Endothelial cell of umbilical vein (primary cell): ENCODE data around the gene ASIC5. TPM values are rescaled to one million over a fixed set of nuclear protein-coding genes. Genes with fewer than 3 reads are reported as not detected.

Experiments used
- Bru-seq: library from RNA; stranded (reverse); fragments of 400-500 nt; gene quantifications from one replicate; lab custom pipeline; 2021; lab: Mats Ljungman, UMichigan
- BruChase-seq, 2 experiments: library from RNA; stranded (reverse); fragments of 400-500 nt; gene quantifications; one replicate each; lab custom pipeline; 2021; lab: Mats Ljungman, UMichigan
- BruUV-seq: library from RNA; stranded (reverse); fragments of 400-500 nt; replicated peaks from 2 replicates; lab custom pipeline; 2021; lab: Mats Ljungman, UMichigan
- CTCF ChIA-PET: fragments of 300-600, 350-600 bp; sonication (Branson Sonifier 250); formaldehyde crosslinking; loops from one replicate; lab custom pipeline; 2021; ENCODE audit warnings: antibody characterized with exemption, inconsistent platforms; lab: Charles Lee
- POLR2A ChIA-PET: fragments of 300-600, 350-600 bp; sonication (Branson Sonifier 250); formaldehyde crosslinking; loops from one replicate; lab custom pipeline; 2021; ENCODE audit warnings: antibody characterized with exemption, inconsistent platforms; lab: Charles Lee
- DNase-seq: peaks from one replicate; pipeline ENCODE4 v3.0.0-alpha.2; 2011; ENCODE audit warnings: low read depth, low spot score
- FAIRE-seq: peaks from 2 replicates; lab custom pipeline; 2011; peaks lifted over from hg19 to GRCh38; lab: Jason Lieb, UNC
- H2AFZ ChIP-seq: 2 replicates; pipeline ENCODE4 v1.6.0; 2012; ENCODE audit warnings: low read depth, low read length, control low read depth, inconsistent platforms
- H3K27ac ChIP-seq: 2 replicates; pipeline ENCODE4 v1.5.1; 2011; ENCODE audit warnings: low read depth, mild to moderate bottlenecking, control low read depth, low read length, moderate library complexity; ENCODE audit not compliant: insufficient read depth
- H3K27me3 ChIP-seq, 2 experiments: 2 replicates each; pipeline versions ENCODE4 v1.6.0 to v1.6.1; 2011; ENCODE audit warnings: low read length in 2 of 2, mixed read lengths in 1 of 2; ENCODE audit not compliant: control insufficient read depth in 2 of 2, insufficient read depth in 2 of 2
- H3K36me3 ChIP-seq, 2 experiments: 2 replicates in 1 of 2; 3 replicates in 1 of 2; pipeline ENCODE4 v1.5.1; 2011; ENCODE audit warnings: low read length in 2 of 2, mild to moderate bottlenecking in 1 of 2, moderate library complexity in 1 of 2; ENCODE audit not compliant: control insufficient read depth in 2 of 2, insufficient read depth in 2 of 2; ENCODE audit errors: extremely low read depth in 1 of 2
- H3K4me1 ChIP-seq: 3 replicates; pipeline ENCODE4 v1.5.1; 2011; ENCODE audit warnings: mild to moderate bottlenecking, low read length; ENCODE audit not compliant: control insufficient read depth, insufficient read depth; ENCODE audit errors: extremely low read depth
- H3K4me2 ChIP-seq: 2 replicates; pipeline ENCODE4 v1.6.1; 2011; ENCODE audit warnings: low read length, control low read depth, mixed read lengths; ENCODE audit not compliant: insufficient read depth
- H3K4me3 ChIP-seq, 3 experiments: fragments of 200-600 bp in 1 of 3; sonication (generic), shearing (Covaris generic) in 1 of 3; replicated peaks in 1 of 3; 2 replicates each; pipeline ENCODE4 v1.5.1; 2011 to 2016; ENCODE audit warnings: control low read depth in 3 of 3, low read length in 3 of 3, mild to moderate bottlenecking in 2 of 3, inconsistent platforms in 1 of 3, low read depth in 1 of 3, moderate library complexity in 1 of 3; ENCODE audit not compliant: insufficient read depth in 1 of 3
- H3K79me2 ChIP-seq: 2 replicates; pipeline ENCODE4 v1.6.0; 2012; ENCODE audit warnings: low read length, inconsistent platforms; ENCODE audit not compliant: control insufficient read depth, insufficient read depth
- H3K9ac ChIP-seq: replicated peaks from 2 replicates; pipeline ENCODE3; 2011; ENCODE audit warnings: low read length, control low read depth; ENCODE audit not compliant: insufficient read depth; ENCODE audit errors: extremely low read depth
- H3K9me1 ChIP-seq: replicated peaks from 3 replicates; pipeline ENCODE4 v1.6.0; 2011; ENCODE audit warnings: mild to moderate bottlenecking, low read length; ENCODE audit not compliant: control insufficient read depth, insufficient read depth; ENCODE audit errors: extremely low read depth
- H3K9me3 ChIP-seq: replicated peaks from 2 replicates; pipeline ENCODE4 v1.5.1; 2012; ENCODE audit warnings: low read length, inconsistent platforms; ENCODE audit not compliant: control insufficient read depth, insufficient read depth
- H4K20me1 ChIP-seq: replicated peaks from 2 replicates; pipeline ENCODE3; 2011; ENCODE audit warnings: mild to moderate bottlenecking, low read length; ENCODE audit not compliant: control insufficient read depth, insufficient read depth; ENCODE audit errors: extremely low read depth
- CTCF ChIP-seq, 2 donors: IDR thresholded peaks; 1 replicate in 1 of 2; 2 replicates in 1 of 2; pipeline ENCODE4 v1.5.1; 2011; ENCODE audit warnings: low read length in 2 of 2, mild to moderate bottlenecking in 2 of 2, moderate library complexity in 2 of 2, control low read depth in 1 of 2, inconsistent platforms in 1 of 2, low read depth in 1 of 2; ENCODE audit not compliant: insufficient read depth in 1 of 2; ENCODE audit errors: extremely low read depth in 1 of 2
- EZH2 ChIP-seq: IDR thresholded peaks from 2 replicates; pipeline ENCODE4 v1.6.1; 2012; ENCODE audit warnings: borderline replicate concordance, low read depth, mild to moderate bottlenecking, moderate library complexity, low read length, inconsistent platforms; ENCODE audit not compliant: severe bottlenecking
- FOS ChIP-seq: IDR thresholded peaks from 2 replicates; pipeline ENCODE4 v1.6.1; 2011; ENCODE audit warnings: mild to moderate bottlenecking, low read length, moderate library complexity, borderline replicate concordance; ENCODE audit not compliant: insufficient read depth
- GATA2 ChIP-seq: IDR thresholded peaks from 2 replicates; pipeline ENCODE4 v1.7.0; 2011; ENCODE audit warnings: low read depth, mild to moderate bottlenecking, moderate library complexity, mixed read lengths, low read length; ENCODE audit not compliant: insufficient read length, insufficient read depth
- JUN ChIP-seq: IDR thresholded peaks from 2 replicates; pipeline ENCODE4 v1.6.1; 2011; ENCODE audit warnings: borderline replicate concordance, low read depth; ENCODE audit not compliant: insufficient read length, insufficient read depth
- MYC ChIP-seq: IDR thresholded peaks from one replicate; pipeline ENCODE4 v1.6.1; 2011; ENCODE audit warnings: mild to moderate bottlenecking, low read depth, low read length
- POLR2A ChIP-seq: IDR thresholded peaks from 2 replicates; pipeline ENCODE4 v1.6.1; 2012; ENCODE audit warnings: low read depth, mild to moderate bottlenecking, control low read depth, low read length
- POLR2AphosphoS5 ChIP-seq: IDR thresholded peaks from 2 replicates; pipeline ENCODE4 v1.6.1; 2012; ENCODE audit warnings: low read depth, mild to moderate bottlenecking, control low read depth, low read length, moderate library complexity; ENCODE audit not compliant: insufficient read depth
- dilution Hi-C: fragments of 300-500 bp; cut with MboI; formaldehyde crosslinking; loops from one replicate; pipeline ENCODE4 v1.15.0; 2019; ENCODE audit warnings: low sequenced_read_pairs; ENCODE audit not compliant: extremely low pct_ligation_motif_present
- intact Hi-C: fragments of 100-400 bp; cut with micrococcal nuclease; formaldehyde crosslinking; loops from one replicate; pipeline ENCODE4 v1.10.0; 2022
- long read RNA-seq: library from polyadenylated mRNA; stranded (forward); transcript quantifications from one replicate; pipeline ENCODE4 v2.0.0, GENCODE V29; 2021
- polyA minus RNA-seq, 3 experiments: library from RNA; depleted of rRNA, polyadenylated mRNA; stranded (reverse); fragments of >200 nt; gene quantifications; 1 replicate in 1 of 3; 2 replicates in 2 of 3; pipeline ENCODE4 v1.2.3, GENCODE V29; 2011
- polyA plus RNA-seq, 4 experiments: library from polyadenylated mRNA; depleted of rRNA in 3 of 4; stranded (reverse) in 3 of 4; unstranded in 1 of 4; fragments of >200 nt; gene quantifications; 2 replicates each; pipeline versions ENCODE4 v1.2.1 to v1.2.3, GENCODE V29; 2011 to 2012; ENCODE audit warnings: missing spikeins in 1 of 4
- total RNA-seq: library from RNA; stranded (reverse); gene quantifications from 2 replicates; pipeline ENCODE4 v1.2.3, GENCODE V29; 2021
- TF ChIP-seq, protein P1 (sequence below): IDR thresholded peaks from 2 replicates; pipeline ENCODE4 v1.6.1; 2011; ENCODE audit not compliant: insufficient read depth, insufficient read length

ASIC5 gene, protein sequence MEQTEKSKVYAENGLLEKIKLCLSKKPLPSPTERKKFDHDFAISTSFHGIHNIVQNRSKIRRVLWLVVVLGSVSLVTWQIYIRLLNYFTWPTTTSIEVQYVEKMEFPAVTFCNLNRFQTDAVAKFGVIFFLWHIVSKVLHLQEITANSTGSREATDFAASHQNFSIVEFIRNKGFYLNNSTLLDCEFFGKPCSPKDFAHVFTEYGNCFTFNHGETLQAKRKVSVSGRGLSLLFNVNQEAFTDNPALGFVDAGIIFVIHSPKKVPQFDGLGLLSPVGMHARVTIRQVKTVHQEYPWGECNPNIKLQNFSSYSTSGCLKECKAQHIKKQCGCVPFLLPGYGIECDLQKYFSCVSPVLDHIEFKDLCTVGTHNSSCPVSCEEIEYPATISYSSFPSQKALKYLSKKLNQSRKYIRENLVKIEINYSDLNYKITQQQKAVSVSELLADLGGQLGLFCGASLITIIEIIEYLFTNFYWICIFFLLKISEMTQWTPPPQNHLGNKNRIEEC
- total RNA-seq (not detected in 2 replicates), polyA plus RNA-seq (not detected in 2 replicates), polyA minus RNA-seq (not detected in 2 replicates), Bru-seq, nascent RNA (not detected), BruChase-seq, experiment 1, labeled RNA remaining after a 6-hour chase (not detected), BruChase-seq, experiment 2, labeled RNA remaining after a 2-hour chase (not detected)
- not detected in 2 replicates for polyA plus RNA-seq (2011; cell fraction: cytosol; rRNA removed)
- not detected in 2 replicates for polyA plus RNA-seq (2011; cell fraction: nucleus; rRNA removed)
- polyA plus RNA-seq (2012): not detected in 2 replicates
- polyA minus RNA-seq (2011; cell fraction: cytosol; rRNA and poly(A)+ RNA removed): not detected
- polyA minus RNA-seq (2011; cell fraction: nucleus; rRNA and poly(A)+ RNA removed): not detected in 2 replicates
- long read RNA-seq: 0 reads

DNA sequence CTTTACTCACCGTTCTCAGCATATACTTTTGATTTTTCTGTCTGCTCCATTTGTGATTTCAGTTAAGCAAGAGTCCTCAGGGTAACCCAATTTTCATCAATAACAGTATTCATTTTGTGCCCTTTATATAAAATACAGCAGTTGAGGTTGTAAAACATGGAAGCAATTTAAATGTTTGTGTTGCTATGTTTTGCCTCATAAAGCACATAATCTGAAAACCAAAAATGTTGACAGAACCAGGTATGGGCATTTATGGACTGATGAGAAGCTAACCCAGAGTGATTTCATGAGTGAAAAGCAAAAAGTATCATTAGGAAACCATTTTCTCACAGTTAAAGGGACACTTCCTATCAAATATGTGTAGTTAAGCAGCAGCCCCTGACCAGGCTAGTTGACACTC, at the start of gene ASIC5:
TSS of gene ASIC5 (minus strand) at position 101 of the 400 bp plus-strand sequence. CDS start at position 50, 51 bp downstream.
- no peak within 1 kb of the TSS for H3K9ac ChIP-seq
- no peak within 1 kb of the TSS for H3K4me2 ChIP-seq
- BruUV-seq: no TSS peak
- POLR2A ChIA-PET: no interaction called here
- no peaks in the 10 kb centered on the region for H4K20me1 ChIP-seq
- no peaks in the 10 kb centered on the region for H3K27me3 ChIP-seq
- no peaks in the 10 kb centered on the region for H3K79me2 ChIP-seq
- H3K9me3 ChIP-seq: no peaks in the 10 kb centered on the region
- H2AFZ ChIP-seq: no peak within 1 kb of the TSS
- H3K4me3 ChIP-seq: no peak within 1 kb of the TSS
- H3K4me1 ChIP-seq: no peaks in the 10 kb centered on the region
- H3K27ac ChIP-seq: no peak within 1 kb of the TSS
- dilution Hi-C loops: no loop called here
- no peaks in the 10 kb centered on the region for H3K36me3 ChIP-seq
- no peaks in the 10 kb centered on the region for H3K9me1 ChIP-seq
- CTCF ChIA-PET: no interaction called here
- FAIRE-seq: no peak
- no peak for DNase-seq
- TF ChIP-seq JUN: no peak
- no peak for TF ChIP-seq GATA2
- TF ChIP-seq POLR2AphosphoS5: no peak
- TF ChIP-seq POLR2A: no peak
- TF ChIP-seq EZH2: no peak
- no peak for TF ChIP-seq MYC
- TF ChIP-seq CTCF (IDR thresholded peaks at IDR 0.05; ENCODE audit: extremely low read depth in 1 of 2, insufficient read depth in 1 of 2, low read depth in 1 of 2, low read length in 2 of 2): no peak
- no peak for TF ChIP-seq FOS
- TF ChIP-seq, protein P1, sequence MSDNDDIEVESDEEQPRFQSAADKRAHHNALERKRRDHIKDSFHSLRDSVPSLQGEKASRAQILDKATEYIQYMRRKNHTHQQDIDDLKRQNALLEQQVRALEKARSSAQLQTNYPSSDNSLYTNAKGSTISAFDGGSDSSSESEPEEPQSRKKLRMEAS: no peak
- intact Hi-C loops: no loop called here
